HG03103 (cell line): ENCODE data around the gene CDC42BPG.
A peak's percentile ranks its signal among the peaks of the same experiment; 100 is the strongest.

Experiments
- ATAC-seq: cut with Tn5 transposase; IDR thresholded peaks from one replicate; pipeline ENCODE4 v1.9.1; 2021; ENCODE audit warnings: low read depth; ENCODE audit not compliant: unreplicated experiment

CDC42BPG gene

GRCh38 chr11:64814712-64815187 lies 29.7 kb downstream of the CDC42BPG start:
- no peak for ATAC-seq

DNA sequence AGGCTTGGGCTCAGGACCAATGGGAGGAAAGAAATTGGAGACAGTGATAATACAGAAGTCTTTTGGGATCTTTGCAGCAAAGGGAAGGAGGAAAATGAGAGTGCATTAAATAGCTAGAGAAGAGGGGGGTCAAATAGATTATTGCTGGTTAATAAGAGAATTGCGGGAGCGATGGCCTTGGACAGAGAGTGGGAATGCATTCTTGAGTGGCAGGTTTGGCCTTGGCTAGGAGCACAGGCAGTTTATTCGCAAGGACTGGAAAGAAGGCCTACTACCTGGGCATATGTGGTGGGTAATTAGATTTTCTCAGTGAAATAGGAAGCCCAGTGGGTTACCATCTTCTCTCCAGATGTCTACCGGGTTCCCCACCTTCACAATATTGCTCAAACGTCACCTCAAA lies 30.6 kb downstream of the CDC42BPG start:
- no peak for ATAC-seq

GRCh38 chr11:64810891-64811272 lies 33.6 kb downstream of the CDC42BPG start:
- ATAC-seq, result no peak

- peak; percentile 54 for ATAC-seq
These were observed 34.1 kb downstream of the CDC42BPG start, which contains the start of gene MEN1 for GRCh38 chr11:64810271-64810890. Gene MEN1, minus strand, starts transcription at chr11:64810551. Its CDS starts 442 bp downstream, at chr11:64810109.

DNA sequence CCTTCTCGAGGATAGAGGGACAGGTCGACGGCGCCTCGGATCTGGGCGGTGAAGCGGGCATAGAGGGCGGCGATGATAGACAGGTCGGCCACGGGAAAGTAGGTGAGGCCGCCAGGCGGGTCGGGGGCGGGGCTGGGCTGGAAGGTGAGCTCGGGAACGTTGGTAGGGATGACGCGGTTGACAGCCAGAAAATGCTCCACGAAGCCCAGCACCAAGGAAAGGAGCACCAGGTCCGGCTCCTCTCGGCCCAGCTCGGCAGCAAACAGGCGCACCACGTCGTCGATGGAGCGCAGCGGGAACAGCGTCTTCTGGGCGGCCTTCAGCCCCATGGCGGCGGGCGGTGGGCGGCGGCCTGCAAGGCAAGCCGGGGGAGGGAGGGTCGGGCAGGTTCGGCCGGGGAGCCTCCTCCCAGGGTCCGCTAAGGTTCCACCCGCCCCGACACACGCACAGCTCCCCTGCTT lies 34.6 kb downstream of the CDC42BPG start:
- ATAC-seq, result no peak

DNA sequence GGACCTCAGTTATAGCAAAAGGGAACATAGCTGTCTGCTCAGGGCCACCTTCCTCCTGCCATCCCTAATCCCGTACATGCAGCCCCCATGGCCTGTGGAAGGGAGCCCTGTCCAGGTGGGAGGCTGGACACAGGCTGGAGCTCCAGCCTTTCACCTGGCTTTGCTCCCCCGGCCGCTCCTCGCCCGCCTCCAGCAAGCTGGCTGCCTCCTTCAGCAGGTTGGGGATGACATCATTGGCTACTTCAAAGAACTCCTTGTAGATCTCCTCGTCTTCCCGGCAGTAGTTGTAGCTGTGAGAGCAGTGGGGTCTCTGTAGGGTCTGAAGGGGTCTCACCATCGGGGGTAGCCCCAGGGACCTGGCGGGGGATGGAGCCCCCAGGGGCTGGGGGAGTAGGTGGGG lies 39.0 kb downstream of the CDC42BPG start:
- no peak for ATAC-seq

DNA sequence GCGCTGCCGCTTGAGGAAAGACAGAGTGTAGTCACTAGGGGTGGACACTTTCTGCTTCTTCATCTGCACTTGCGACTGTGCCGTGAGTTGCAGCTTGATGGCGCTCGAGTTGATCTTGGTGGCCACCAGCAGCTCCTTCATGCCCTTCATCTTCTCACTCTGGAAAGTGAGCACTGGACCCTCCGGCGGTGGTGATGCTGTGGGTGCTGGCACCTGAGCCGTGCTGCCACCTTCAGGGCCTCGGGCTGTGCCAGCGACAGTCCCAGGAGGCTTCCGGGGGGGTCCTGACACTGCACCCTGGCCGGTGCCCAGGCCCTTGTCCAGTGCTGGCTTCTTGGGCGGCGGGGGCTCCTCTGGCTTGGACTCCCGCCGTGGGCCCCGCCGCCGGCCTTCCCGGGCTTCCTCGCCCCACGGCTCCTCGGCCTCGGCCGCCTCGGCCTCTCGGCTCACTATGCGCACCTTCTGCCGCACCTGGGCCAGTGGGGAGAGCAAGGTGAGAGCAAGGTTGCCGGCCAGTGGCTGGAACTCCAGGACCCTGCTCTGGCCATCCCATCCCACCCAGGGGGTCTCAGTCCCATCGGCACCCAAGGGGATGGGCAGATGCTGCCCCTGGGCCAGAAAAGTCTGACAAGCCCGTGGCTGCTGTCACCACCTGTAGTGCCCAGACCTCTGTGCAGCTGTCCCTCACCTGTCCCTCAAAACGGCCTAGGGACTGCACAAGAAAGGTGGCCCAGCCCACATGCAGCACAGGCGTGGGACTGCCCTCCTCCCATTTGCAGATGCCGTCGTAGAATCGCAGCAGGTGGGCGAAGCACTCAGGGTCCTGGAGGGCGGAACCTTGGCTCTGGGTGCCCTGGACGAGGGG lies 39.9 kb downstream of the CDC42BPG start:
- ATAC-seq, result no peak

DNA sequence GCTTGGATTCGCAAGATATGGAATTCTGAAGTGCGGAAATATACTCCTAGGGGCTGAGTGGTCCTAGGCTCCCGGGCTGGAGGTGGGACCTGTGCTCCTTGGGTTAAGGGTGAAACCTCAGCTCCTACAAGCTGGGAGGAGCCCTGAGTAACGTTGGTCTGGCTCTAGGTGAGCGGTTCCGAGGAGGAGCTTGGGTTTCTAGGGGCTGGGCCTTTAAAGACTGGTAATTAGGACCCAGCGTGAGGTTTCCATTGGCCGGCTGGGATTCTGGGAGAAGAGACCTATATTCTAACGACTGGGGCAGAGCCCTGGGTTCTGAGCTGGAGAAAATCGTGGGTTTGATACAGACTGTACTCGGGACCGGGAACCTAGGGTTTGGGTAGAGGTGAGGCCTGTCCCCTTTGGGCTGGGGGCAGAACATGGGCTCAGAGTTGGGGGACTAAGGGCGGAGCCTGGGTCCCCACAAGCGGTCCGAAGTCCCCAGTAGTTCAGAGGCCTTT lies 40.6 kb downstream of the CDC42BPG start:
- no peak for ATAC-seq

DNA sequence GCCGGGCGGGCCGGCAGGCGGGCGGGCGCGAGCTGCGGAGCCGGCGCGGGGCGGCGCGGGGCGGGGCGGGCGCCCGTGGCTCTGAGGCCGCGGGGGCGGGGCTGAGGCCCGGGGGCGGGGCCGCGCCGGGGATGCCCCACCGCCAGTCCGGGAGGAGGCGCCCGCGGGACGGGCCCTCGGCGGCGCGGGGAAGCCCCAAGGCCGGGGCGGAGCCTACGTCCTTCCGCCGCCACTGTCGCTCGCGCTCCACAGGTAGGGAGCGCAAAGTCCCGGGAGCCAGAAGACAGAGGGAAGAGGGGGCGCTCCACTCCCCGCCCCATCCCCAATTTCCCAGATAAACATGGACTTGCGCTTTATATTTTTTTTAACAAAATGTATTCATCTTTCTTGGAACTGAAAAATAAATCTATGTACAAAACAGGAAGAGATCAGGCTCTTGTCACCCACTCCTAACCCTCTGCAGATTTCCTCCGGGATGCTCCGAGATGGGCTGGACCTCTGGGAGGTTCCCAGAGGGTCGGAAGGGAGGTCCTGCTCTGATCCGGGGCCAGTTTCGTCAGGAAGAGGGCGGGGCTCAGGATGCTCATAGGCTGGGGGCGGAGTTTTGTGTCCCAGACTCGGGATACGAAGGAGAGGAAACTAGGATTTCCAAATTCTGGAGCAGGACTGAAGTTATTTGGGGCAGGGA lies 41.2 kb downstream of the CDC42BPG start, which contains the start of gene MAP4K2:
Gene MAP4K2 (minus strand): TSS at position 57 of the 688 bp plus-strand sequence. CDS start 65 bp downstream, outside the sequence.
- ATAC-seq, result peak; percentile 49

DNA sequence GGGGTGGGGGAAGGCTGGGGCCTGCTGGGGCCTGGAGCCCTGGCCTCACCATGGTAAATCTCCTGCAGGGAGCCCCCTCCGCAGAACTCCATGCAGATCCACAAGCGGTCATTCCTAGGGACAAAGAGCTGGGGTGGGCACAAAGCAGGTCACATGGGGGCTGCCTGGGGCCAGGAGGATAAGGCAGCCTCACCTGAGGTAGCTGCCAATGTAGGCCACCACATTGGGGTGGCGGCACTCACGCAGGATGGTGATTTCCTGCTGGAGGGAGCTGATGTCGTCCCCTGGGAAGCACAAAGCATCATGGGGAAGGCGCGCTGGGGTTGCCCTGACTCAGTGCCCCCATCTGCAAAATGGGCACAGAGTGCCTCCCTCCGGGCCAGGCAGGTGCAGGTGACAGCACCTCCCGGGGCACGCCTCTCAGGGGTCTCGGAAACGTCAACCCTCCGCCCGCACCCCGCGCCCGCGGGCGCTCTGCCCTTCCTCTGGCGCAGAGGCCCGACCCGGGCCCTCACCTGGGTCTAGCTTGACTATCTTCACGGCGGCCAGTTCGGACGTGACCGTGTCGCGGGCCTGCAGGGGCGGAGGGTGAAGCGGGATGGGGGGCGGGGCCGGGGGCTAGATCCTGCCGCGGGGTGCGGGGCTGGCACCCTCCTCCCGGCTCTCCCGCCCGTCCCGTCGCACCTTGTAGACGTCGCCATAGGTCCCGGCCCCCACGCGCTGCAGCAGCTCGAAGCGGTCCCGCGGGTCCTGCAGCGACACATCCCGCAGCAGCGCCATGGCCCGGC lies 41.9 kb downstream of the CDC42BPG start:
- ATAC-seq, result no peak

DNA sequence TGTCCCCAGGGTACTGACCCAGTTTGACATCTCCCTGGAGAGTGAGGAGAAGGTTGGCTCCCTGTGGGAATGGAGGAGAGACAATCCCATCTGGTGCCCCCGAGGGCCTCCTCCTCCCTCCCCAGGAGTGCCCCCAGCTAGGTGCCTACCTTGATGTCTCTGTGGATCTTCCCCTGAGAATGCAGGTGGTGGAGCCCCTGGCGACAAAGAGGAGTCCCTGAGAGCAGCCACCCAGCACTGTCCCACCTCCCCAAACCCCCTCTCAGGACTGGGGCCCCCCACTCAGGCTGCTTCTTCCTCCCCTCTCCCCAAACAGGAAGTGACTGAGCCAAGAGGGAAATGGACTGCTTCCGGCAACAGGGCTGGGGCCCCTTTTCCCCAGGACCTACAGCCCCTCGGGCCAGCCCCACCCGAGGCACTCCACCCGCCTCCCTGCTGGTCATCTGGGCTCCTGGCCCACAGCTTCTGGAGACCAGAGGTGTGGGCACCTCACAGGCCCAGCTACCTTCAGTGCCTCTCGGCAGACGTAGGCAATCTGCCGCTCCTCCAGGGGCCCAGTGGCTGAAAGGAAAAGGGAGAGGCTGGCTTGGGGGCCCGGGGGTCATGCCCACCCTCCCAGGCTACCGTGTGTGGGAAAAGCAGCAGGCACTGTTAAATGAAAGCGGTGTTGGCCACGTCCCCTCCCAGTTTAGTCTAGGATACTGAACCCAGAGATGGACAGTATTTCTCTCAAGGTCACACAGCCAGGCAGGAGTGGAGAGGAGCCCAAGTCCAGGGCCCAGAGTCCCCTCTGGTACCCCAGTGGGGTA lies 42.7 kb downstream of the CDC42BPG start:
- ATAC-seq, result no peak

- ATAC-seq, result no peak
These were observed 43.3 kb downstream of the CDC42BPG start for GRCh38 chr11:64801158-64801464.

DNA sequence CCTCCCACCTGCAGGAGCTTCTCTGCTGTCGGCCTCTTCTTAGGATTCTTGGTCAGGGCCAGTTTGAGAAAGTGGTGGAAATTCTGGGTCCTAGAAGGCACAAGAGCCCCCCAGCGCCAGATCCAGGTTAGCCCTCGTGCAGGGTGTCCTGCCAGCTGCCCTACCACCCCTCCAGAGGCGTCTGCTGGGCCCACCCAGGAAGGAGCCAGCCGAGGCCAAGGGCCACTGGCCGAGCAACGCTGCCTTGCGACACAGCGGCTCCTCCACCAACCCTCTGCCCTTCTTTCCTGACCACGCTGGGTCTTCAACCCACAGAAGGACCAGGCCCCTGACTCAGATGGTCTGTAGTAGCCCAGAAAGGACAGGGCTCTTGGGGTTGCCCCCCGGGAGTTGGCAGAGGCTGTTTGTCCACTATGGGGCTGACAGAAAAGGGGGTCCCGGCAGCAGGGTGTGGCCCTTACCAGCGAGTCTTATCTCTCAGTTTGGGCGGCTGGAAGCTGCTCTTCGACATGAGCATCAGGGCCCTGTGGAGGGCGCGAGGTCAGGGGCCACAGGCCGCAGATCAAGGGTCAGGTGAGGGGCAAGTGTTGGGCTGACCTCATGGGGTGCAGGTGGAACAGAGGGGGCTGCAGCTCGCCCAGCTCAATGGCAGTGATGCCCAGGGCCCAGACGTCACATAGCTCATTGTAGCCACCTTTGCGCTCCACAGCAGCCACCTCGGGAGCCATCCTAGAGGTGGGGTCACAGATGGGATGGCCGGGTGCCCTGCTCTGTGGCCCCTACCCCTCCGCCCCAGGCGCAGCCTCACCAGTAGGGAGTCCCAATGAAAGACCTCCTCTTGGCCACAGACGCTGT lies 43.9 kb downstream of the CDC42BPG start:
- ATAC-seq, result no peak

GRCh38 chr11:64799623-64800302 lies 44.7 kb downstream of the CDC42BPG start:
- ATAC-seq, result no peak

GRCh38 chr11:64799256-64799622 lies 45.2 kb downstream of the CDC42BPG start:
- ATAC-seq, result no peak

DNA sequence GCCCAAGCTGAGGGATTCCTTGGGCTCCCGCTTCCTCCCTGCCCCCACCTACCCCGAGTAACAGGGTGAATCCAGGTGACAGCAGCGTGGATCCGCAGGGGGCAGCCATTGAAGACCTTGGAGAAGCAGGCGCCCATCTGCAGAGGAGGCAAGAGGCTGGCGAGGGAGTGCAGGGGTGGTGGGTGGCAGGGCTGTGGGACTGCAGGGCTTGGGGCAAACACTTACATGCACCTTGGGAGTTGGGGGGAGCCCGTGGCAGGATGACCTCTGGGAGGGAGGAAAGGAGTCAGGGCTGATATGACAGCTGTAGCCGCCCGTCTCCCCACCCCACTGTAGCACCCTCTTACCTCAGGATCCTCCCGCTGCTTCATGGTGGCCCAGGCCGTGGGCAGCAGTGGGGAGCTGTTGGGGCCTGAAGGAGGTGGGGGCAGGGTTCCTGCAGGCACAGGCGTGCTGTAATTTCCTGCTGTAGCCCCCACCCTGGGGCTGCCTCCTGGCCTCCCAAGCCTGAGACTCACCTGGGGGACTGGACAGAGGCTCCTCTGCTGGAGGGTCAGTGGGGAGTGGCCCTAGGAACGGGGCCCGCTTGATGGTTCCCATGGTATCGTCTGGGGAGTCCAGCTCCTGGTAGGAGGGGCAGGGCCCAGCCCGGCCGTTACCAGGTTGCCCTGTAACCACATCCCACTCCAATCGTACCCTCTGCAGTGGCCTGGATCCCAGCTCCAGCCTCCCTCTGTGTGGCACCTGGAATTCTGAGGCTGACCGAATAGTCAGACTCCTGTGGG lies 47.5 kb downstream of the CDC42BPG start:
- ATAC-seq, result no peak

DNA sequence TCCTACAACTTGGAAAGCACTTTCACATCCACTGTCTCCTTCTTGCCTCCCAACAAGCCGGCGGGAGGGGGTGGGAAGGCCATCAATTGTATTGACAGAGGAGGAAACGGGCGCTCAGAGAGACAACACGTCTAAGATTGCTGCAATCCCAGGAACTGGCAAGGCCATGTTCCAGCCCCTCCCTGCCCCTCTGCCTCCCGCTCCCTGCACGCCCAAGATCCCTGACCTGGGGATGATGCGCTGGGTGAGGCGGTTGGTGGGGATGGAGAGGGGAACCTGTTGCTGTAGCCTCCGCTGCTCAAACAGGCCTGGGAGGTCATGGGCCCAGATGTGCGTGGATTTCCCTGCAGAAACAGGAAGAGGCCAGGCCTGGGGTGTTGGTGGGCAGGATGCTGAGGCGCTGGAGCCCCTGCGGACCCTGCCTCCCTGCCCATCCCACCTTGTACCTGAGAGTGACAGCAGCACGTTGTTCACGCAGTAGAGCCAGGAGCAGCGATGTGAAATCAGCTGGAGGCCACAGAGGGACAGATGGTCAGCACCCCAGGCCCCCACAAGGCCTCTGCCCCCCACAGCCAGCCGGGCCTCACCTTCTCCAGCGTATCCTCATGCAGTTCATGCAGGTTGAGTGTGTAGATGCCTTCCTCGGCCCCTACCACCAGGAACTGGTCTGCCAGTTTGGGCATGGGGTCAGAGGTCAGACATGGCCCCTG lies 48.3 kb downstream of the CDC42BPG start:
- no peak for ATAC-seq
